ENCODE data around the gene VPS13C.

Gene VPS13C

GRCh38 chr15:61811952-61812351 lies 248.3 kb downstream of the VPS13C start:
- no peak overlapping the region for H3K9ac ChIP-seq
- H3K4me3 ChIP-seq (IDR thresholded peaks at IDR 0.05; ENCODE audit: insufficient read depth, low read depth, low read length) = no peak overlapping the region
- no peak overlapping the region for H3K27ac ChIP-seq
- H3K4me2 ChIP-seq = no peak overlapping the region
- H2AFZ ChIP-seq (ENCODE audit: low read depth) = no peak overlapping the region
- TF ChIP-seq CTCF (conservative IDR thresholded peaks at IDR 0.05; ENCODE audit: low read depth, low read length) = no peak
- no peaks in the 10 kb centered on the region for H3K79me2 ChIP-seq (ENCODE audit: insufficient read depth, low read depth)
- H4K20me1 ChIP-seq (ENCODE audit: insufficient read depth) = no peaks in the 10 kb centered on the region
- no peaks in the 10 kb centered on the region for H3K27me3 ChIP-seq (ENCODE audit: insufficient read depth, low read depth)
- H3K4me1 ChIP-seq (ENCODE audit: low read depth, poor library complexity, severe bottlenecking) = no peaks in the 10 kb centered on the region
- H3K36me3 ChIP-seq (ENCODE audit: insufficient read depth) = no peaks in the 10 kb centered on the region

- no peaks in the 10 kb centered on the region for H3K4me1 ChIP-seq (ENCODE audit: low read depth, poor library complexity, severe bottlenecking)
Observed at GRCh38 chr15:61809216-61809615, 251.0 kb downstream of the VPS13C start.

GRCh38 chr15:61807281-61807929 lies 252.8 kb downstream of the VPS13C start:
- TF ChIP-seq CTCF (conservative IDR thresholded peaks at IDR 0.05; ENCODE audit: low read depth, low read length) = no peak
- H3K9ac ChIP-seq = no peak overlapping the region
- H2AFZ ChIP-seq (ENCODE audit: low read depth) = no peak overlapping the region
- no peak overlapping the region for H3K4me3 ChIP-seq (IDR thresholded peaks at IDR 0.05; ENCODE audit: insufficient read depth, low read depth, low read length)
- H3K4me1 ChIP-seq (ENCODE audit: low read depth, poor library complexity, severe bottlenecking) = no peaks in the 10 kb centered on the region
- H3K27ac ChIP-seq = no peak overlapping the region
- no peak overlapping the region for H3K4me2 ChIP-seq
- no peaks in the 10 kb centered on the region for H4K20me1 ChIP-seq (ENCODE audit: insufficient read depth)
- no peaks in the 10 kb centered on the region for H3K79me2 ChIP-seq (ENCODE audit: insufficient read depth, low read depth)
- no peaks in the 10 kb centered on the region for H3K36me3 ChIP-seq (ENCODE audit: insufficient read depth)
- no peaks in the 10 kb centered on the region for H3K27me3 ChIP-seq (ENCODE audit: insufficient read depth, low read depth)

More at GRCh38 chr15:61809216-61809615, 251.0 kb downstream of the VPS13C start:
- no peak overlapping the region for H3K4me3 ChIP-seq (IDR thresholded peaks at IDR 0.05; ENCODE audit: insufficient read depth, low read depth, low read length)
- H3K36me3 ChIP-seq (ENCODE audit: insufficient read depth) = no peaks in the 10 kb centered on the region
- no peak overlapping the region for H3K4me2 ChIP-seq
- H3K79me2 ChIP-seq (ENCODE audit: insufficient read depth, low read depth) = no peaks in the 10 kb centered on the region
- no peak for TF ChIP-seq CTCF (conservative IDR thresholded peaks at IDR 0.05; ENCODE audit: low read depth, low read length)
- H4K20me1 ChIP-seq (ENCODE audit: insufficient read depth) = no peaks in the 10 kb centered on the region
- H2AFZ ChIP-seq (ENCODE audit: low read depth) = no peak overlapping the region
- H3K9ac ChIP-seq = no peak overlapping the region
- no peak overlapping the region for H3K27ac ChIP-seq
- H3K27me3 ChIP-seq (ENCODE audit: insufficient read depth, low read depth) = no peaks in the 10 kb centered on the region

All from KMS-11 (cell line).